IMR-90 (cell line): ENCODE data around the gene OMD. TPM values are rescaled to one million over a fixed set of nuclear protein-coding genes. Genes with fewer than 3 reads are reported as not detected.

Source experiments
- ATAC-seq: fragments of 200-7000 bp; cut with Tn5 transposase; 2 replicates; pipeline ENCODE4 v1.9.1; 2020; ENCODE audit warnings: low read depth, mild to moderate bottlenecking, moderate library complexity
- BruUV-seq: library from RNA; stranded (reverse); fragments of 400-500 nt; replicated peaks from 2 replicates; lab custom pipeline; 2021; lab: Mats Ljungman, UMichigan
- CTCF ChIA-PET: fragments of 300-600 bp; formaldehyde crosslinking; extraction: SDS; loops from one replicate; lab custom pipeline; 2021; ENCODE audit warnings: antibody characterized with exemption; lab: Yijun Ruan, JAX
- POLR2A ChIA-PET: fragments of 300-600 bp; sonication (Branson Sonifier 250); formaldehyde crosslinking; loops from one replicate; lab custom pipeline; 2022; ENCODE audit warnings: antibody characterized with exemption; ENCODE audit not compliant: unreplicated experiment; lab: Charles Lee
- DNase-seq: peaks from one replicate; pipeline ENCODE4 v3.0.0; 2013
- H2AFZ ChIP-seq: replicated peaks from 2 replicates; pipeline ENCODE3; 2013; ENCODE audit warnings: low read length, mild to moderate bottlenecking; ENCODE audit not compliant: poor library complexity
- H2AK5ac ChIP-seq: 2 replicates; pipeline ENCODE4 v1.6.1; 2013; ENCODE audit warnings: low read depth, low read length, inconsistent platforms
- H2AK9ac ChIP-seq: replicated peaks from 2 replicates; pipeline ENCODE3; 2013; ENCODE audit warnings: mild to moderate bottlenecking, low read depth, low read length, moderate library complexity; ENCODE audit not compliant: poor library complexity
- H2BK120ac ChIP-seq: 2 replicates; pipeline ENCODE4 v1.6.1; 2013; ENCODE audit warnings: low read depth, low read length, inconsistent platforms
- H2BK15ac ChIP-seq: 3 replicates; pipeline ENCODE4 v1.6.1; 2013; ENCODE audit warnings: low read depth, low read length, inconsistent platforms
- H2BK20ac ChIP-seq: 2 replicates; pipeline ENCODE4 v1.6.1; 2013; ENCODE audit warnings: low read depth, mild to moderate bottlenecking, inconsistent platforms, low read length, moderate library complexity
- H2BK5ac ChIP-seq: 2 replicates; pipeline ENCODE4 v1.6.1; 2013; ENCODE audit warnings: mild to moderate bottlenecking, low read depth, low read length, inconsistent platforms; ENCODE audit not compliant: poor library complexity, severe bottlenecking
- H3K14ac ChIP-seq: replicated peaks from 2 replicates; pipeline ENCODE4 v1.6.1; 2013; ENCODE audit warnings: low read depth, low read length, inconsistent platforms
- H3K18ac ChIP-seq: 2 replicates; pipeline ENCODE4 v1.6.1; 2013; ENCODE audit warnings: low read depth, low read length, control low read depth
- H3K23ac ChIP-seq: 2 replicates; pipeline ENCODE4 v1.6.1; 2013; ENCODE audit warnings: low read depth, low read length, inconsistent platforms
- H3K27ac ChIP-seq: 2 replicates; pipeline ENCODE4 v1.5.1; 2013; ENCODE audit warnings: mild to moderate bottlenecking, control low read depth, low read length; ENCODE audit not compliant: insufficient read depth
- H3K27me3 ChIP-seq: 2 replicates; pipeline ENCODE4 v1.6.1; 2013; ENCODE audit warnings: low read length; ENCODE audit not compliant: control insufficient read depth, insufficient read depth
- H3K36me3 ChIP-seq: 2 replicates; pipeline ENCODE4 v1.6.1; 2013; ENCODE audit warnings: low read length, mixed read lengths; ENCODE audit not compliant: control insufficient read depth, insufficient read depth
- H3K4ac ChIP-seq: 2 replicates; pipeline ENCODE4 v1.6.1; 2013; ENCODE audit warnings: low read depth, low read length, inconsistent platforms
- H3K4me1 ChIP-seq: 2 replicates; pipeline ENCODE4 v1.6.1; 2013; ENCODE audit warnings: low read length, mixed read lengths; ENCODE audit not compliant: control insufficient read depth, insufficient read depth
- H3K4me2 ChIP-seq: 2 replicates; pipeline ENCODE4 v1.6.1; 2013; ENCODE audit warnings: low read depth, mild to moderate bottlenecking, control low read depth, low read length, moderate library complexity
- H3K4me3 ChIP-seq: 2 replicates; pipeline ENCODE4 v1.5.1; 2013; ENCODE audit warnings: low read depth, mild to moderate bottlenecking, control low read depth, low read length, moderate library complexity; ENCODE audit not compliant: insufficient read depth
- H3K56ac ChIP-seq: 2 replicates; pipeline ENCODE4 v1.6.1; 2013; ENCODE audit warnings: low read length, inconsistent platforms; ENCODE audit not compliant: insufficient read depth; ENCODE audit errors: extremely low read depth
- H3K79me1 ChIP-seq, 2 experiments: 2 replicates each; pipeline ENCODE4 v1.6.1; 2013; ENCODE audit warnings: low read length in 2 of 2, inconsistent platforms in 1 of 2, low read depth in 1 of 2
- H3K9ac ChIP-seq: 2 replicates; pipeline ENCODE4 v1.6.1; 2013; ENCODE audit warnings: low read depth, low read length, control low read depth
- H3K9me1 ChIP-seq: 2 replicates; pipeline ENCODE4 v1.6.1; 2013; ENCODE audit warnings: low read length, inconsistent platforms; ENCODE audit not compliant: insufficient read depth
- H3K9me3 ChIP-seq: 2 replicates; pipeline ENCODE4 v1.6.1; 2013; ENCODE audit warnings: low read length; ENCODE audit not compliant: control insufficient read depth, insufficient read depth
- H4K20me1 ChIP-seq: 2 replicates; pipeline ENCODE4 v1.6.1; 2013; ENCODE audit warnings: low read length, inconsistent platforms; ENCODE audit not compliant: insufficient read depth
- H4K5ac ChIP-seq: 2 replicates; pipeline ENCODE4 v1.6.1; 2013; ENCODE audit warnings: mild to moderate bottlenecking, low read depth, low read length, control low read depth
- H4K8ac ChIP-seq, 2 experiments: 2 replicates each; pipeline ENCODE4 v1.6.1; 2013; ENCODE audit warnings: low read depth in 2 of 2, low read length in 2 of 2, control low read depth in 1 of 2, inconsistent platforms in 1 of 2
- H4K91ac ChIP-seq: 2 replicates; pipeline ENCODE4 v1.6.1; 2013; ENCODE audit warnings: low read depth, low read length, inconsistent platforms; ENCODE audit not compliant: insufficient read depth
- BHLHE40 ChIP-seq: fragments of 150-350 bp; IDR thresholded peaks from 2 replicates; pipeline ENCODE4 v1.6.1; 2016; ENCODE audit warnings: mild to moderate bottlenecking, low read depth, low read length
- CEBPB ChIP-seq: IDR thresholded peaks from 2 replicates; pipeline ENCODE4 v1.6.1; 2012; ENCODE audit warnings: low read depth, low read length, improper control_type of control experiment
- CHD1 ChIP-seq: IDR thresholded peaks from 2 replicates; pipeline ENCODE4 v1.6.1; 2012; ENCODE audit warnings: low read depth, low read length, improper control_type of control experiment
- FOS ChIP-seq: fragments of 150-350 bp; IDR thresholded peaks from 2 replicates; pipeline ENCODE4 v1.6.1; 2016; ENCODE audit warnings: low read depth, low read length
- MAFK ChIP-seq: IDR thresholded peaks from 2 replicates; pipeline ENCODE4 v1.6.1; 2012; ENCODE audit warnings: low read depth, low read length, improper control_type of control experiment
- MXI1 ChIP-seq: IDR thresholded peaks from 2 replicates; pipeline ENCODE4 v1.6.1; 2012; ENCODE audit warnings: low read depth, mild to moderate bottlenecking, low read length, moderate library complexity, borderline replicate concordance
- POLR2A ChIP-seq: IDR thresholded peaks from 2 replicates; pipeline ENCODE4 v1.6.1; 2012; ENCODE audit warnings: mild to moderate bottlenecking, low read depth, low read length
- RAD21 ChIP-seq: IDR thresholded peaks from 2 replicates; pipeline ENCODE4 v1.6.1; 2012; ENCODE audit warnings: low read length, improper control_type of control experiment
- SMC3 ChIP-seq: fragments of 150-350 bp; IDR thresholded peaks from 2 replicates; pipeline ENCODE4 v1.6.1; 2016; ENCODE audit warnings: low read depth, mild to moderate bottlenecking, antibody characterized with exemption, low read length, moderate library complexity
- WGBS, 2 experiments: methylation state at CpG; one replicate each; pipeline versions ENCODE4 v1.1.5 to v1.1.7; 2013; ENCODE audit warnings: missing lambda C conversion rate in 2 of 2; ENCODE audit not compliant: insufficient read length in 1 of 2; ENCODE audit errors: extremely low coverage in 2 of 2; 5-methylcytosine and 5-hydroxymethylcytosine counted together
- dilution Hi-C: fragments of 300-500 bp; cut with HindIII; formaldehyde crosslinking; loops from one replicate; pipeline ENCODE4 v1.14.3; 2018; ENCODE audit warnings: low sequenced_read_pairs; ENCODE audit not compliant: unreplicated experiment
- in situ Hi-C: fragments of 300-500 bp; cut with MboI; formaldehyde crosslinking; loops from 3 replicates; pipeline ENCODE4 v1.14.3; 2019; ENCODE audit warnings: low sequenced_read_pairs, inconsistent platforms, mixed read lengths
- intact Hi-C: fragments of 100-400 bp; cut with micrococcal nuclease; formaldehyde crosslinking; loops from 2 replicates; pipeline ENCODE4 v1.10.0; 2022
- polyA plus RNA-seq, 3 experiments: library from polyadenylated mRNA; depleted of rRNA; stranded (reverse); fragments of >200 nt; gene quantifications; 2 replicates each; pipeline ENCODE4 v1.2.3, GENCODE V29; 2012; ENCODE audit warnings: low replicate concordance in 1 of 3
- total RNA-seq: library from RNA; depleted of rRNA; stranded (reverse); fragments of >200 nt; gene quantifications from 2 replicates; pipeline ENCODE4 v1.2.3, GENCODE V29; 2012
- TF ChIP-seq, protein P1 (sequence below): fragments of 150-350 bp; IDR thresholded peaks from 2 replicates; pipeline ENCODE4 v1.6.1; 2016; ENCODE audit warnings: low read depth, mild to moderate bottlenecking, low read length, moderate library complexity, borderline replicate concordance

Gene OMD
- total and polyA plus RNA-seq, 2 of the 4 experiments (the other 2 are of a cell fraction): not detected

DNA sequence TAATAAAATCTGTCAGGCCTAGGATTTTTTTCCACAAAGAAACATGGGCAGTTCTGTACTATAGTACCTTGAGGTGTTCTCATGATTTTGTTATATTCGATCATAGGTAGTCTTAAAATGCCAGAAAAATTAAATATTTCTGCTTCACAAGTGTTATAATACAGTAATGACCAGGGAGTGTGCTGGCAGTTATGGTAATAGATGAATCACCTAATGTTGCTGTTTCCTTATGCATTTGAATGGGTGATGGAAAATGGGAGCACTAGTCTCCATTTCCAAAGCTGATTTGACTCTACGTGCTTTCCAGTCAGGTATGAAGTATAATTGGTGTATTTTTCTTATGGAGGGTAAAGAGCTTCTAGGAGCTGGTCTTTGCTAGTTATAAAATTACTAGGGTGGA, 43.7 kb downstream of the OMD start:
- ATAC-seq (no peak), DNase-seq (no peak)
- H2AFZ ChIP-seq: no peak overlapping the region
- H3K23ac ChIP-seq: no peak overlapping the region
- H3K18ac ChIP-seq: no peak overlapping the region
- no peak overlapping the region for H4K5ac ChIP-seq
- H2AK5ac ChIP-seq: no peak overlapping the region
- H2BK120ac ChIP-seq: no peak overlapping the region
- H3K56ac ChIP-seq: no peak overlapping the region
- in situ Hi-C loops (no loop called here), intact Hi-C loops (loop anchor here (5.0 kb wide), 1 partner anchor 33 kb away; no protein-coding TSS in a partner anchor), dilution Hi-C loops (no loop called here)
- H3K27me3 ChIP-seq: no peaks in the 10 kb centered on the region
- no peak overlapping the region for H3K4me3 ChIP-seq
- H3K4me1 ChIP-seq: peaks cover 6% of the 10 kb centered on the region
- no TSS peak for BruUV-seq
- TF ChIP-seq POLR2A: no peak
- no peak for TF ChIP-seq SMC3
- TF ChIP-seq MAFK: no peak
- TF ChIP-seq RAD21: no peak
- no peak for TF ChIP-seq CEBPB
- TF ChIP-seq MXI1: no peak
- TF ChIP-seq, protein P1, sequence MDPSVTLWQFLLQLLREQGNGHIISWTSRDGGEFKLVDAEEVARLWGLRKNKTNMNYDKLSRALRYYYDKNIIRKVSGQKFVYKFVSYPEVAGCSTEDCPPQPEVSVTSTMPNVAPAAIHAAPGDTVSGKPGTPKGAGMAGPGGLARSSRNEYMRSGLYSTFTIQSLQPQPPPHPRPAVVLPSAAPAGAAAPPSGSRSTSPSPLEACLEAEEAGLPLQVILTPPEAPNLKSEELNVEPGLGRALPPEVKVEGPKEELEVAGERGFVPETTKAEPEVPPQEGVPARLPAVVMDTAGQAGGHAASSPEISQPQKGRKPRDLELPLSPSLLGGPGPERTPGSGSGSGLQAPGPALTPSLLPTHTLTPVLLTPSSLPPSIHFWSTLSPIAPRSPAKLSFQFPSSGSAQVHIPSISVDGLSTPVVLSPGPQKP: no peak
- TF ChIP-seq FOS: no peak
- TF ChIP-seq CHD1: no peak
- no peak for TF ChIP-seq BHLHE40
- H3K9me1 ChIP-seq: no peaks in the 10 kb centered on the region; the same call in 1 of the 2 replicates
- H3K4ac ChIP-seq: no peak overlapping the region
- no peak overlapping the region for H2BK20ac ChIP-seq
- H2BK5ac ChIP-seq: no peak overlapping the region
- POLR2A ChIA-PET: no interaction called here
- no peak overlapping the region for H2AK9ac ChIP-seq
- H4K8ac ChIP-seq: no peak overlapping the region
- no peak overlapping the region for H3K4me2 ChIP-seq
- CTCF ChIA-PET: interaction anchor here (1.1 kb wide), 1 partner anchor 13 kb away, joined by 4 read pairs; no protein-coding TSS in a partner anchor
- WGBS, 2 experiments: no CpG with 5 or more reads among the region's 2 CpGs
- H2BK15ac ChIP-seq: no peak overlapping the region
- H3K9me3 ChIP-seq: no peaks in the 10 kb centered on the region
- H4K91ac ChIP-seq: no peak overlapping the region
- H4K20me1 ChIP-seq: no peaks in the 10 kb centered on the region
- H3K27ac ChIP-seq: no peak overlapping the region
- no peaks in the 10 kb centered on the region for H3K36me3 ChIP-seq
- H3K14ac ChIP-seq: no peak overlapping the region
- H3K9ac ChIP-seq: no peak overlapping the region
- H3K79me1 ChIP-seq: no peaks in the 10 kb centered on the region
